RWPE2 (cell line): Measurements from ENCODE around the gene NOTUM.

Experiments
- ATAC-seq: fragments of 200-7000 bp; cut with Tn5 transposase; 3 replicates; pipeline ENCODE4 v1.9.1; 2021; ENCODE audit warnings: low read depth
- DNase-seq: peaks from one replicate; pipeline ENCODE4 v3.0.0-alpha.2; 2020; ENCODE audit warnings: low spot score
- H3K27ac ChIP-seq: fragments of 450-650 bp; 2 replicates; pipeline ENCODE4 v1.5.1; 2017; ENCODE audit warnings: mild to moderate bottlenecking; ENCODE audit not compliant: poor library complexity, severe bottlenecking
- H3K27me3 ChIP-seq: fragments of 250-450 bp; sonication (Bioruptor Pico); 2 replicates; pipeline ENCODE4 v1.5.1; 2021; ENCODE audit warnings: mild to moderate bottlenecking, moderate library complexity; ENCODE audit not compliant: insufficient read depth, poor library complexity, severe bottlenecking
- H3K36me3 ChIP-seq: fragments of 250-450 bp; sonication (Bioruptor Pico); 2 replicates; pipeline ENCODE4 v1.5.1; 2020; ENCODE audit warnings: low read depth, mild to moderate bottlenecking, moderate library complexity
- H3K4me1 ChIP-seq: fragments of 250-450 bp; sonication (Bioruptor Pico); 2 replicates; pipeline ENCODE4 v1.5.1; 2021; ENCODE audit warnings: mild to moderate bottlenecking, moderate library complexity; ENCODE audit not compliant: insufficient read depth, poor library complexity, severe bottlenecking
- H3K4me3 ChIP-seq: fragments of 250-450 bp; sonication (Bioruptor Pico); 2 replicates; pipeline ENCODE4 v1.5.1; 2021; ENCODE audit warnings: mild to moderate bottlenecking, moderate library complexity; ENCODE audit not compliant: severe bottlenecking
- H3K9me3 ChIP-seq: fragments of 250-450 bp; sonication (Bioruptor Pico); 2 replicates; pipeline ENCODE4 v1.5.1; 2021; ENCODE audit warnings: mild to moderate bottlenecking, moderate library complexity; ENCODE audit not compliant: severe bottlenecking
- CTCF ChIP-seq: fragments of 450-650 bp; IDR thresholded peaks from one replicate; pipeline ENCODE4 v1.5.1; 2017; ENCODE audit warnings: mild to moderate bottlenecking, moderate library complexity; ENCODE audit not compliant: poor library complexity, severe bottlenecking

The NOTUM gene

GRCh38 chr17:81968850-81969812 is 8.1 kb upstream of the NOTUM start:
- no peak overlapping the region for H3K27ac ChIP-seq
- H3K36me3 ChIP-seq: no peaks in the 10 kb centered on the region
- peak; percentile 44 for DNase-seq
- no peak overlapping the region for H3K4me3 ChIP-seq
- peaks cover 9% of the 10 kb centered on the region for H3K9me3 ChIP-seq
- H3K4me1 ChIP-seq: no peaks in the 10 kb centered on the region
- ATAC-seq: no peak
- TF ChIP-seq CTCF: no peak
- peaks cover under 1% of the 10 kb centered on the region for H3K27me3 ChIP-seq

- peaks cover 8% of the 10 kb centered on the region for H3K27me3 ChIP-seq
- H3K9me3 ChIP-seq: peaks cover 3% of the 10 kb centered on the region
- H3K36me3 ChIP-seq: no peaks in the 10 kb centered on the region
- DNase-seq: no peak
- H3K4me3 ChIP-seq: no peak overlapping the region
- ATAC-seq: no peak
- no peaks in the 10 kb centered on the region for H3K4me1 ChIP-seq
- no peak for TF ChIP-seq CTCF
- no peak overlapping the region for H3K27ac ChIP-seq
Measured at GRCh38 chr17:81968396-81968745, 7.4 kb upstream of the NOTUM start.

GRCh38 chr17:81967533-81968395 is 6.8 kb upstream of the NOTUM start:
- H3K4me3 ChIP-seq: no peak overlapping the region
- H3K27me3 ChIP-seq: peaks cover 14% of the 10 kb centered on the region
- H3K9me3 ChIP-seq: peaks cover 2% of the 10 kb centered on the region
- H3K4me1 ChIP-seq: no peaks in the 10 kb centered on the region
- DNase-seq (peak; percentile 56), ATAC-seq (peak; percentile 28)
- TF ChIP-seq CTCF: no peak
- H3K36me3 ChIP-seq: no peaks in the 10 kb centered on the region
- no peak overlapping the region for H3K27ac ChIP-seq

DNA sequence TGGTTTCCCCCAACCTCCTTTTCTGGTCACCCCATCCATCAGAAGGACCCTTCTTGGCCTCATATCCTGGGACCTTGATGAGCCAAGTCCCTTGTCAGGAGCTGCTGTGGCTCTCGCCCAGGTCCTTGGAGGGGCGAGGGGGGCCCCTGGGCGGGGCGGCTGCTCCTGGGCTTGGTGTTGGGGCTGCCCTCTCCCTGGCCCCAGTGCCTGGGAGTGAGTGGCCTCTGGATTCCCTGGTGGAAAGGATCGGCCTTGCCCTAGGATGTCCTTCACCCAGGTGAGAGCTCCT is 6.2 kb upstream of the NOTUM start:
- H3K27me3 ChIP-seq: peaks cover 20% of the 10 kb centered on the region
- ATAC-seq (no peak), DNase-seq (no peak)
- H3K27ac ChIP-seq: no peak overlapping the region
- no peak overlapping the region for H3K4me3 ChIP-seq
- no peaks in the 10 kb centered on the region for H3K9me3 ChIP-seq
- H3K36me3 ChIP-seq: no peaks in the 10 kb centered on the region
- H3K4me1 ChIP-seq: no peaks in the 10 kb centered on the region
- TF ChIP-seq CTCF: no peak
